ENCODE results near the gene DPH3. TPM values are rescaled to one million over a fixed set of nuclear protein-coding genes. Genes with fewer than 3 reads are reported as not detected.

Gene DPH3
- total RNA-seq, 1 experiment from 2014 or later, result 16.2 TPM

DNA sequence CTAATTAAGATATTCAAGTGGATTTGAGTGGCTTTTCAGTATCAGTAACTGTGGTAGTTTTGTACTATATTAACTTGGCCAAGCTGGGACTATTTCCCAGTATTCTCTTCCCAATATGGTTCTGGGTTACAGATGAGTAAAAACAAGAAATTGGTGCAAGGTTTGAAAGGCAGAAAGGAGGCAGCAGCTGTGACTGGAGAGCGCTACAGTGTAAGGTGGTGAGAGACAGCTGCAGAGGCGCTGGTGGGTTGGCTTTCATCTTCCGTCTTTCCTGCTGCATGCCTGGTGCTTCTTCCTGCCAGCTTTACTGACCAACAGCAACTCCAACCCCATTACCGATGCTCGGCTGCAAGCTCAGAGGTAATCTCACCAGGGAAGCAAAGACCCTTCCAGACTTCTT, 9.8 kb downstream of the DPH3 start:
- H3K36me3 ChIP-seq (ENCODE audit: low read depth), result peaks cover 3% of the 10 kb centered on the region; the same call in 1 of the 2 replicates
- POLR2A ChIA-PET (ENCODE audit: unreplicated experiment), result no interaction called here
- CTCF ChIA-PET, result no interaction called here

DNA sequence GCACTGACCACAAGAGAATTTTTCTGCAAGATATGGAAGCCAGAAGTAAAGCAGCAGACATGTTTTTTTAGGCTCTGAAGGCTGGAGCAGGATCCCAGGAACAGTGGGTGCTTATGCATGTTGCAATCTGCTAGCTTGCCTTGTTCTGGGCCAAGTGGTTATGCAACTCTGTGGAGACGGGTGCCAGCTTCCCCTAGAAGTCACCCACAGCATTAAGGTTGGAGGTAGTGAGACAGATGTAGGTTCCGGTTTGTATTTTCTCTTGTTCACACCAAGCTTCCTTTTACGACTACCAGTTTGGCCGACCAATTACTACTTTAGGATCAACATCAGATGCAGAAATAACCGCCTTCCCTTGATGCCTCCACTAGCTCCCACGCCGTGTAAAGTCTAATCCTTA, 11.1 kb downstream of the DPH3 start:
- Histone ChIP-seq H3K9me2 (ENCODE audit: insufficient read depth) (no peaks in the 10 kb centered on the region), H3K4me1 (replicated peaks; ENCODE audit: insufficient read depth) (no peaks in the 10 kb centered on the region), H2AFZ (no peak overlapping the region), H3F3A (ENCODE audit: insufficient read depth, low read depth) (no peaks in the 10 kb centered on the region; the same call in 1 of the 2 replicates), H3K4me3 (no peak overlapping the region), H3K4me2 (no peak overlapping the region), H3K27me3 (ENCODE audit: insufficient read depth, low read depth) (no peaks in the 10 kb centered on the region), H4K20me1 (ENCODE audit: insufficient read depth) (no peaks in the 10 kb centered on the region), H3K9me3 (ENCODE audit: insufficient read depth, low read depth) (no peaks in the 10 kb centered on the region), H3K36me3 (ENCODE audit: low read depth) (no peaks in the 10 kb centered on the region), H3K27ac (no peak overlapping the region), H3K79me2 (ENCODE audit: low read depth) (no peaks in the 10 kb centered on the region)
- intact Hi-C loops (cut with micrococcal nuclease; ENCODE audit: unreplicated experiment), result no loop called here
- BruUV-seq (replicated peaks), result no TSS peak
- ChIA-PET POLR2A (ENCODE audit: unreplicated experiment) (no interaction called here), CTCF (no interaction called here)
- TF ChIP-seq, protein P1, sequence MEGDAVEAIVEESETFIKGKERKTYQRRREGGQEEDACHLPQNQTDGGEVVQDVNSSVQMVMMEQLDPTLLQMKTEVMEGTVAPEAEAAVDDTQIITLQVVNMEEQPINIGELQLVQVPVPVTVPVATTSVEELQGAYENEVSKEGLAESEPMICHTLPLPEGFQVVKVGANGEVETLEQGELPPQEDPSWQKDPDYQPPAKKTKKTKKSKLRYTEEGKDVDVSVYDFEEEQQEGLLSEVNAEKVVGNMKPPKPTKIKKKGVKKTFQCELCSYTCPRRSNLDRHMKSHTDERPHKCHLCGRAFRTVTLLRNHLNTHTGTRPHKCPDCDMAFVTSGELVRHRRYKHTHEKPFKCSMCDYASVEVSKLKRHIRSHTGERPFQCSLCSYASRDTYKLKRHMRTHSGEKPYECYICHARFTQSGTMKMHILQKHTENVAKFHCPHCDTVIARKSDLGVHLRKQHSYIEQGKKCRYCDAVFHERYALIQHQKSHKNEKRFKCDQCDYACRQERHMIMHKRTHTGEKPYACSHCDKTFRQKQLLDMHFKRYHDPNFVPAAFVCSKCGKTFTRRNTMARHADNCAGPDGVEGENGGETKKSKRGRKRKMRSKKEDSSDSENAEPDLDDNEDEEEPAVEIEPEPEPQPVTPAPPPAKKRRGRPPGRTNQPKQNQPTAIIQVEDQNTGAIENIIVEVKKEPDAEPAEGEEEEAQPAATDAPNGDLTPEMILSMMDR (conservative IDR thresholded peaks at IDR 0.05), result no peak
- TF ChIP-seq EZH2 (IDR thresholded peaks at IDR 0.05; ENCODE audit: low read depth), result no peak
- DNase-seq, result no peak

More for the DNA sequence above, 9.8 kb downstream of the DPH3 start:
- Histone ChIP-seq H4K20me1 (ENCODE audit: insufficient read depth) (no peaks in the 10 kb centered on the region), H3K4me3 (no peak overlapping the region), H3K27ac (no peak overlapping the region), H3K4me2 (no peak overlapping the region), H3K4me1 (replicated peaks; ENCODE audit: insufficient read depth) (no peaks in the 10 kb centered on the region), H3K9me3 (ENCODE audit: insufficient read depth, low read depth) (no peaks in the 10 kb centered on the region), H3K27me3 (ENCODE audit: insufficient read depth, low read depth) (no peaks in the 10 kb centered on the region), H2AFZ (no peak overlapping the region), H3F3A (ENCODE audit: insufficient read depth, low read depth) (no peaks in the 10 kb centered on the region; the same call in 1 of the 2 replicates), H3K9me2 (ENCODE audit: insufficient read depth) (no peaks in the 10 kb centered on the region), H3K79me2 (ENCODE audit: low read depth) (no peaks in the 10 kb centered on the region)
- BruUV-seq (replicated peaks), result no TSS peak
- no peak for DNase-seq
- TF ChIP-seq, protein P1 (conservative IDR thresholded peaks at IDR 0.05), result no peak
- TF ChIP-seq EZH2 (IDR thresholded peaks at IDR 0.05; ENCODE audit: low read depth), result no peak
- intact Hi-C loops (cut with micrococcal nuclease; ENCODE audit: unreplicated experiment), result no loop called here

DNA sequence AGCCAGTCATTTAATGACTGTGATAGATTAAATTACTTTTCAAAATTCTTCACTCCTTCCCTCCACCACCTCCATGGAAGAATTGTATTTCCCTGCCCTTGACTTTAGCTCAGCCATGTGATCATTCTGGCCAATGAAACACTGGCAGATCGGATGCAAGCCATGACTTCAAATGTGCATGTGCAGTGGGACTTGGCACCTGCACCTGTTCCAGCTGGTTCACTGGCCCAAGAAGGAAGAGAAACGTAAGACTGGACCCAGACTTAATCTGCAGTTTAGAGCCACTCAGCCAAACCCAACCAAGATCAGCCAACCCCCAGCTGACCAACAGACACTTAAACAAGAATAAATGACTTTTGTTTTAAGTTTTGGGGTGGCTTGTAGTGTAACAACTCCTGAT, 11.8 kb downstream of the DPH3 start:
- Histone ChIP-seq H3K4me2 (no peak overlapping the region), H3K4me3 (no peak overlapping the region), H3K4me1 (replicated peaks; ENCODE audit: insufficient read depth) (no peaks in the 10 kb centered on the region), H3F3A (ENCODE audit: insufficient read depth, low read depth) (no peaks in the 10 kb centered on the region; the same call in 1 of the 2 replicates), H3K9me3 (ENCODE audit: insufficient read depth, low read depth) (no peaks in the 10 kb centered on the region), H4K20me1 (ENCODE audit: insufficient read depth) (no peaks in the 10 kb centered on the region), H3K79me2 (ENCODE audit: low read depth) (no peaks in the 10 kb centered on the region), H2AFZ (no peak overlapping the region), H3K27ac (no peak overlapping the region), H3K36me3 (ENCODE audit: low read depth) (no peaks in the 10 kb centered on the region), H3K9me2 (ENCODE audit: insufficient read depth) (no peaks in the 10 kb centered on the region), H3K27me3 (ENCODE audit: insufficient read depth, low read depth) (no peaks in the 10 kb centered on the region)
- intact Hi-C loops (cut with micrococcal nuclease; ENCODE audit: unreplicated experiment), result no loop called here
- no peak for DNase-seq
- ChIA-PET POLR2A (ENCODE audit: unreplicated experiment) (interaction anchor here (0.5 kb wide), 1 partner anchor 11 kb away, joined by 6 read pairs; no protein-coding TSS in a partner anchor), CTCF (no interaction called here)
- BruUV-seq (replicated peaks), result no TSS peak
- no peak for TF ChIP-seq EZH2 (IDR thresholded peaks at IDR 0.05; ENCODE audit: low read depth)
- TF ChIP-seq, protein P1 (conservative IDR thresholded peaks at IDR 0.05), result no peak

All from PC-9 (cell line).